ENCODE measurements around the gene RASL11B.

The RASL11B gene

GRCh38 chr4:52877036-52877435 is 14.9 kb downstream of the RASL11B start:
- Histone ChIP-seq H3K9me3 (ENCODE audit: control insufficient read depth, low read length) (no peaks in the 10 kb centered on the region), H3K36me3 (ENCODE audit: control insufficient read depth, insufficient read depth, low read length, severe bottlenecking) (peaks cover 19% of the 10 kb centered on the region), H3K4me3 (ENCODE audit: low read length) (no peak overlapping the region), H3K4me1 (ENCODE audit: control insufficient read depth, insufficient read depth, low read length) (no peaks in the 10 kb centered on the region), H3K27me3 (replicated peaks; ENCODE audit: control insufficient read depth, insufficient read depth, low read length) (no peaks in the 10 kb centered on the region), H3K9ac (ENCODE audit: low read length) (no peak overlapping the region)
- DNase-seq (ENCODE audit: low read depth), result no peak

GRCh38 chr4:52877694-52878093 is 15.6 kb downstream of the RASL11B start:
- Histone ChIP-seq H3K27me3 (replicated peaks; ENCODE audit: control insufficient read depth, insufficient read depth, low read length) (no peaks in the 10 kb centered on the region), H3K4me1 (ENCODE audit: control insufficient read depth, insufficient read depth, low read length) (no peaks in the 10 kb centered on the region), H3K9me3 (ENCODE audit: control insufficient read depth, low read length) (no peaks in the 10 kb centered on the region), H3K9ac (ENCODE audit: low read length) (no peak overlapping the region), H3K4me3 (ENCODE audit: low read length) (no peak overlapping the region), H3K36me3 (ENCODE audit: control insufficient read depth, insufficient read depth, low read length, severe bottlenecking) (peaks cover 18% of the 10 kb centered on the region)
- DNase-seq (ENCODE audit: low read depth), result no peak

- Histone ChIP-seq H3K9ac (ENCODE audit: low read length) (no peak overlapping the region), H3K36me3 (ENCODE audit: control insufficient read depth, insufficient read depth, low read length, severe bottlenecking) (peaks cover 19% of the 10 kb centered on the region), H3K9me3 (ENCODE audit: control insufficient read depth, low read length) (no peaks in the 10 kb centered on the region), H3K27me3 (replicated peaks; ENCODE audit: control insufficient read depth, insufficient read depth, low read length) (no peaks in the 10 kb centered on the region), H3K4me1 (ENCODE audit: control insufficient read depth, insufficient read depth, low read length) (no peaks in the 10 kb centered on the region), H3K4me3 (ENCODE audit: low read length) (no peak overlapping the region)
- DNase-seq (ENCODE audit: low read depth), result no peak
These were observed 17.4 kb downstream of the RASL11B start for GRCh38 chr4:52879471-52879870.

DNA sequence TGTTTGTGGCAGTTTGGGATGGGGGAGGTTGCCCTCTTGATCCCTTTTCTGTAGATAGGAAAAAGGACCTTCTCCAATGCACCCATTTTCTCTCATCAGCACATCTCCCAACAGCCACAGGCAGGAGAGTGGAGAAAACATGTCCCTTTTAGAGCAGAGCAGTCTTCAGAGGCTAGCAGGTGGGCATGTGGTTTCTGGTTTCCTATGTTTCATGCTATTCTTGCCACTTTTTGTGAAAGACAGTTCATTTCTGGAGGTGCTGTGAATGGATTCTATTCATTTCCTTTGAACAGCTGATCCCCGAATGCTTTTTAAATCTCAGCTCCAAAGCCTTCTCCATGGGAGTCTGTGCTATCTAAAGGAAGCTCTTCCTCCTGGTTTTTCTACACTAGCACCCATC is 18.9 kb downstream of the RASL11B start:
- Histone ChIP-seq H3K9ac (ENCODE audit: low read length) (no peak overlapping the region), H3K36me3 (ENCODE audit: control insufficient read depth, insufficient read depth, low read length, severe bottlenecking) (peaks cover 19% of the 10 kb centered on the region), H3K9me3 (ENCODE audit: control insufficient read depth, low read length) (no peaks in the 10 kb centered on the region), H3K4me1 (ENCODE audit: control insufficient read depth, insufficient read depth, low read length) (no peaks in the 10 kb centered on the region), H3K4me3 (ENCODE audit: low read length) (no peak overlapping the region), H3K27me3 (replicated peaks; ENCODE audit: control insufficient read depth, insufficient read depth, low read length) (no peaks in the 10 kb centered on the region)
- DNase-seq (ENCODE audit: low read depth), result no peak

GRCh38 chr4:52883183-52883621 is 21.1 kb downstream of the RASL11B start:
- DNase-seq (ENCODE audit: low read depth), result no peak
- H3K36me3 ChIP-seq (ENCODE audit: control insufficient read depth, insufficient read depth, low read length, severe bottlenecking), result peaks cover 24% of the 10 kb centered on the region
- H3K9me3 ChIP-seq (ENCODE audit: control insufficient read depth, low read length), result no peaks in the 10 kb centered on the region
- no peak overlapping the region for H3K9ac ChIP-seq (ENCODE audit: low read length)
- no peaks in the 10 kb centered on the region for H3K4me1 ChIP-seq (ENCODE audit: control insufficient read depth, insufficient read depth, low read length)
- H3K4me3 ChIP-seq (ENCODE audit: low read length), result no peak overlapping the region
- no peaks in the 10 kb centered on the region for H3K27me3 ChIP-seq (replicated peaks; ENCODE audit: control insufficient read depth, insufficient read depth, low read length)

GRCh38 chr4:52883707-52884669 is 21.9 kb downstream of the RASL11B start:
- DNase-seq (ENCODE audit: low read depth), result no peak
- no peak overlapping the region for H3K4me3 ChIP-seq (ENCODE audit: low read length)
- no peaks in the 10 kb centered on the region for H3K27me3 ChIP-seq (replicated peaks; ENCODE audit: control insufficient read depth, insufficient read depth, low read length)
- no peak overlapping the region for H3K9ac ChIP-seq (ENCODE audit: low read length)
- H3K4me1 ChIP-seq (ENCODE audit: control insufficient read depth, insufficient read depth, low read length), result no peaks in the 10 kb centered on the region
- H3K9me3 ChIP-seq (ENCODE audit: control insufficient read depth, low read length), result no peaks in the 10 kb centered on the region
- H3K36me3 ChIP-seq (ENCODE audit: control insufficient read depth, insufficient read depth, low read length, severe bottlenecking), result peaks cover 24% of the 10 kb centered on the region

- DNase-seq (ENCODE audit: low read depth), result no peak
- H3K4me1 ChIP-seq (ENCODE audit: control insufficient read depth, insufficient read depth, low read length), result no peaks in the 10 kb centered on the region
- no peaks in the 10 kb centered on the region for H3K27me3 ChIP-seq (replicated peaks; ENCODE audit: control insufficient read depth, insufficient read depth, low read length)
- peaks cover 24% of the 10 kb centered on the region for H3K36me3 ChIP-seq (ENCODE audit: control insufficient read depth, insufficient read depth, low read length, severe bottlenecking)
- no peaks in the 10 kb centered on the region for H3K9me3 ChIP-seq (ENCODE audit: control insufficient read depth, low read length)
- no peak overlapping the region for H3K9ac ChIP-seq (ENCODE audit: low read length)
- H3K4me3 ChIP-seq (ENCODE audit: low read length), result no peak overlapping the region
These were observed 22.9 kb downstream of the RASL11B start for GRCh38 chr4:52884994-52885393.

GRCh38 chr4:52889354-52889753 is 27.2 kb downstream of the RASL11B start:
- H3K27me3 ChIP-seq (replicated peaks; ENCODE audit: control insufficient read depth, insufficient read depth, low read length), result no peaks in the 10 kb centered on the region
- no peaks in the 10 kb centered on the region for H3K4me1 ChIP-seq (ENCODE audit: control insufficient read depth, insufficient read depth, low read length)
- no peak overlapping the region for H3K9ac ChIP-seq (ENCODE audit: low read length)
- DNase-seq (ENCODE audit: low read depth), result no peak
- H3K36me3 ChIP-seq (ENCODE audit: control insufficient read depth, insufficient read depth, low read length, severe bottlenecking), result peaks cover 5% of the 10 kb centered on the region
- H3K4me3 ChIP-seq (ENCODE audit: low read length), result no peak overlapping the region
- H3K9me3 ChIP-seq (ENCODE audit: control insufficient read depth, low read length), result no peaks in the 10 kb centered on the region

DNA sequence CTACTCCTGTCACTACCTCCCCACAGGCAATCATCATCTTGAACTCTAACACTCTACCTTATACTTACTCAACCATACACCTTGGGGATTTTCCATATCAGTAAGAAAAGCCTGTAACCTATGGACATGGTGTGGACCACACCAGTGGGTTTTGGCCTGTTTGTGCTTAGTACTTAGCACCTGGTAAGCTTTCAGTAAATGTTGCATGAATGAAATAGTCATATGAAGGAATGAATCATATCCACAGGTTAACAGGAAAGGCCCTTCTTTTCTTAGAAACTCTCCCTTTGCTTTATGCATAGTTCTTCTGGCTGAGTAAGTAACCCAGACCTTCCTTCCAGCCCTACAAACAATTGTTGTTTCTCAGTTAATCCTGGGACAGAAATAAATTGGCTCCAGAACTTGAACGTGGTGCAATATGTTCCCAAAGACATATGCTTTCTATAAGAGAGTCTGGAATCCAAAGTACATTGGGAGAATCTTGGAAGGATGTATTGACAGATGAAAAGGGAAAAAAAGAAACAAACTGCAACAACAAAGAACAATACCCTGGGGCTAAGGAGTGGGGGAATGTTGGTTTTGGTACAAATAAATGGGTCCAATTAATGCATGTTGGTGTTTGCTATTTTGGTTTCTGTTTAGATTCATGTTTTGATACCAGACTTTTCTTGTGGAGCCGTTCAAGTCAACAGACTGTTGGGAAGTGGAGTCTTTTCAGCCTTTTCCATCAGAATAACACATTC is 27.8 kb downstream of the RASL11B start:
- H3K4me3 ChIP-seq (ENCODE audit: low read length), result no peak overlapping the region
- H3K36me3 ChIP-seq (ENCODE audit: control insufficient read depth, insufficient read depth, low read length, severe bottlenecking), result peaks cover 5% of the 10 kb centered on the region
- no peak overlapping the region for H3K9ac ChIP-seq (ENCODE audit: low read length)
- peak; percentile 86 for DNase-seq (ENCODE audit: low read depth)
- no peaks in the 10 kb centered on the region for H3K9me3 ChIP-seq (ENCODE audit: control insufficient read depth, low read length)
- no peaks in the 10 kb centered on the region for H3K4me1 ChIP-seq (ENCODE audit: control insufficient read depth, insufficient read depth, low read length)
- H3K27me3 ChIP-seq (replicated peaks; ENCODE audit: control insufficient read depth, insufficient read depth, low read length), result no peaks in the 10 kb centered on the region

DNA sequence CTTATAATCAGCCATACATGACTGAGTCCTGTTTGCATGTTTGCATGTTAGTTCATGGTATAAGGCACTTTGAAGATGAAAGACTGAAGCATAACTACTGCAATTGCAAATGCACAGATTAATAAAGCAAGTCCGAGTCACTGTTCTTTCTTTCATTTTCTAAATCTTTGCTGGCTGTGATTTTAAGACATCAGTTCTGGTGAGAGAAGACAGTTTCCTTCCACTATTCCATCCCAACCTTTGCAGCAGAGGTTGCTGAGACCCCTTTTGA is 28.3 kb downstream of the RASL11B start:
- no peak overlapping the region for H3K4me3 ChIP-seq (ENCODE audit: low read length)
- no peaks in the 10 kb centered on the region for H3K27me3 ChIP-seq (replicated peaks; ENCODE audit: control insufficient read depth, insufficient read depth, low read length)
- no peaks in the 10 kb centered on the region for H3K4me1 ChIP-seq (ENCODE audit: control insufficient read depth, insufficient read depth, low read length)
- H3K9ac ChIP-seq (ENCODE audit: low read length), result no peak overlapping the region
- DNase-seq (ENCODE audit: low read depth), result no peak
- H3K36me3 ChIP-seq (ENCODE audit: control insufficient read depth, insufficient read depth, low read length, severe bottlenecking), result peaks cover 5% of the 10 kb centered on the region
- H3K9me3 ChIP-seq (ENCODE audit: control insufficient read depth, low read length), result no peaks in the 10 kb centered on the region

DNA sequence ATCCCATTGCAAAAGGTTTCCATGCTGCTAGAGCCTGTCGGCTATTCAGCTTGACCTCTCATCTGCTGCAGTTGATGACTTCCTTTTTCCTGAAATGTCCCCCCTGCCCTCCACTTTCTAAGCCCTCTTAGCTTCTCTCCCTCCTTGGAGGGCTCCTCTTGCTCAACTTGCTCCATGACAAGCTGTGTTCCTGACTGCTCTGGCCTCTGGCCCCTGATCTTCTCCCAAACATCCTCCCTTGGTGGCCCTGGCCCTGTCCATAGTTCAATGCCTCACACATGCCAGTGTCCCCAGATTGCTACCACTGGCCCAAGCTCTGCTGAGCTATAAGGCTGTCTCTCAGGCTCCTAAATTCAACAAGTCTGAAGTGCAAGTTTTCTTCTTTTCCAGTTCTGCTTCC is 29.6 kb downstream of the RASL11B start:
- H3K27me3 ChIP-seq (replicated peaks; ENCODE audit: control insufficient read depth, insufficient read depth, low read length), result no peaks in the 10 kb centered on the region
- H3K9me3 ChIP-seq (ENCODE audit: control insufficient read depth, low read length), result no peaks in the 10 kb centered on the region
- no peaks in the 10 kb centered on the region for H3K4me1 ChIP-seq (ENCODE audit: control insufficient read depth, insufficient read depth, low read length)
- H3K4me3 ChIP-seq (ENCODE audit: low read length), result no peak overlapping the region
- H3K9ac ChIP-seq (ENCODE audit: low read length), result no peak overlapping the region
- H3K36me3 ChIP-seq (ENCODE audit: control insufficient read depth, insufficient read depth, low read length, severe bottlenecking), result peaks cover 4% of the 10 kb centered on the region
- no peak for DNase-seq (ENCODE audit: low read depth)

Data from adipocyte (in vitro differentiated cells).